A549 (cell line): ENCODE measurements around the gene HSD3B7. TPM values are rescaled to one million over a fixed set of nuclear protein-coding genes. Genes with fewer than 3 reads are reported as not detected.

Source experiments
- ATAC-seq, 2 experiments: fragments of 200-7000 bp in 1 of 2; fragments of >200 bp in 1 of 2; cut with Nextera tagmentation in 1 of 2; cut with Tn5 transposase in 1 of 2; 3 replicates each; pipeline versions ENCODE4 v1.8.0 to v1.9.1; 2018 to 2020; ENCODE audit warnings: mild to moderate bottlenecking in 1 of 2, moderate library complexity in 1 of 2
- CTCF ChIA-PET: fragments of 300-600 bp; sonication (Branson Sonifier 250); formaldehyde crosslinking; extraction: SDS; loops from one replicate; lab custom pipeline; 2021; ENCODE audit warnings: antibody characterized with exemption, inconsistent platforms; lab: Yijun Ruan, JAX
- POLR2A ChIA-PET: fragments of 350-600 bp; formaldehyde crosslinking; extraction: SDS; loops from one replicate; lab custom pipeline; 2021; ENCODE audit warnings: antibody characterized with exemption, inconsistent platforms; lab: Yijun Ruan, JAX
- DNase-seq, 2 experiments: peaks; one replicate each; pipeline versions ENCODE4 v3.0.0 to v3.0.0-alpha.2; 2011 to 2016; ENCODE audit warnings: low read depth in 1 of 2, low spot score in 1 of 2
- FAIRE-seq: peaks from 2 replicates; lab custom pipeline; 2011; peaks lifted over from hg19 to GRCh38; lab: Jason Lieb, UNC
- H3K27ac ChIP-seq, 2 experiments: fragments of >200 bp; sonication (Bioruptor Twin); formaldehyde crosslinking; 3 replicates each; pipeline ENCODE4 v1.5.1; 2016 to 2017
- H3K4me1 ChIP-seq: fragments of >200 bp; sonication (Bioruptor Twin); formaldehyde crosslinking; 3 replicates; pipeline ENCODE4 v1.6.1; 2016
- H3K4me2 ChIP-seq: fragments of >200 bp; sonication (Bioruptor Twin); formaldehyde crosslinking; 3 replicates; pipeline ENCODE4 v1.6.1; 2016
- H3K4me3 ChIP-seq: fragments of >200 bp; sonication (Bioruptor Twin); formaldehyde crosslinking; 3 replicates; pipeline ENCODE4 v1.5.1; 2016
- H3K9me3 ChIP-seq: fragments of >200 bp; sonication (Bioruptor Twin); formaldehyde crosslinking; 3 replicates; pipeline ENCODE4 v1.6.1; 2016
- BHLHE40 ChIP-seq: IDR thresholded peaks from 2 replicates; pipeline ENCODE4 v1.6.1; 2012; ENCODE audit warnings: low read depth, low read length, inconsistent platforms
- CBX8 ChIP-seq: fragments of 200-600 bp; sonication (generic); IDR thresholded peaks from 2 replicates; pipeline ENCODE4 v1.6.1; 2016
- CHD2 ChIP-seq: fragments of 150-350 bp; IDR thresholded peaks from 2 replicates; pipeline ENCODE4 v1.6.1; 2014; ENCODE audit warnings: low read length; ENCODE audit not compliant: partially characterized antibody
- CHD4 ChIP-seq: fragments of 200-600 bp; sonication (generic); IDR thresholded peaks from 2 replicates; pipeline ENCODE4 v1.6.1; 2016; ENCODE audit warnings: antibody characterized with exemption, mild to moderate bottlenecking, borderline replicate concordance
- EHF ChIP-seq: fragments of 250-450 bp; sonication (Bioruptor Pico); IDR thresholded peaks from 2 replicates; pipeline ENCODE4 v1.5.0; 2020; ENCODE audit warnings: mild to moderate bottlenecking
- FOSB ChIP-seq: fragments of 250-450 bp; sonication (Bioruptor Pico); IDR thresholded peaks from 2 replicates; pipeline ENCODE4 v1.5.0; 2020; ENCODE audit warnings: mild to moderate bottlenecking, moderate library complexity
- GATA3 ChIP-seq: IDR thresholded peaks from 2 replicates; pipeline ENCODE4 v1.6.1; 2012; ENCODE audit warnings: borderline replicate concordance
- HDAC2 ChIP-seq: fragments of 200-600 bp; sonication (generic); IDR thresholded peaks from 2 replicates; pipeline ENCODE4 v1.6.1; 2016
- HEYL ChIP-seq: fragments of 250-450 bp; sonication (Bioruptor Pico); IDR thresholded peaks from 2 replicates; pipeline ENCODE4 v1.8.0; 2021; ENCODE audit warnings: mild to moderate bottlenecking, moderate library complexity
- KDM5A ChIP-seq: fragments of 200-600 bp; sonication (generic); IDR thresholded peaks from 2 replicates; pipeline ENCODE4 v1.6.1; 2016; ENCODE audit warnings: antibody characterized with exemption, mild to moderate bottlenecking
- MAFK ChIP-seq: fragments of 450-650 bp; IDR thresholded peaks from 2 replicates; pipeline ENCODE4 v1.6.1; 2014; ENCODE audit not compliant: partially characterized antibody
- MAZ ChIP-seq: fragments of 150-350 bp; IDR thresholded peaks from 2 replicates; pipeline ENCODE4 v1.6.1; 2014; ENCODE audit warnings: antibody characterized with exemption, low read depth, low read length, borderline replicate concordance
- POLR2AphosphoS2 ChIP-seq: conservative IDR thresholded peaks from 2 replicates; pipeline ENCODE4 v1.6.1; 2012; ENCODE audit warnings: low read length, improper control_type of control experiment, inconsistent platforms
- RAD21 ChIP-seq, 2 experiments: fragments of >200 bp in 1 of 2; sonication (Bioruptor Twin) in 1 of 2; formaldehyde crosslinking in 1 of 2; IDR thresholded peaks in 1 of 2; conservative IDR thresholded peaks in 1 of 2; 2 replicates in 1 of 2; 3 replicates in 1 of 2; pipeline ENCODE4 v1.6.1; 2012 to 2018; ENCODE audit warnings: inconsistent platforms in 1 of 2
- RARB ChIP-seq: fragments of 250-450 bp; sonication (Bioruptor Pico); IDR thresholded peaks from 2 replicates; pipeline ENCODE4 v1.8.0; 2021; ENCODE audit warnings: mild to moderate bottlenecking, moderate library complexity
- RFX5 ChIP-seq: fragments of 450-650 bp; IDR thresholded peaks from 2 replicates; pipeline ENCODE4 v1.7.1; 2014; ENCODE audit warnings: antibody characterized with exemption, mild to moderate bottlenecking, moderate library complexity
- SREBF2 ChIP-seq: fragments of 450-650 bp; IDR thresholded peaks from 2 replicates; pipeline ENCODE4 v1.6.1; 2014; ENCODE audit warnings: mild to moderate bottlenecking, moderate library complexity
- TP53 ChIP-seq: fragments of 250-450 bp; sonication (Bioruptor Pico); IDR thresholded peaks from 2 replicates; pipeline ENCODE4 v1.5.0; 2021; ENCODE audit warnings: mild to moderate bottlenecking, moderate library complexity
- ZC3H11A ChIP-seq: fragments of 450-650 bp; IDR thresholded peaks from 2 replicates; pipeline ENCODE4 v1.6.1; 2014; ENCODE audit warnings: antibody characterized with exemption, mild to moderate bottlenecking
- ZFP36 ChIP-seq: fragments of 450-650 bp; IDR thresholded peaks from 2 replicates; pipeline ENCODE4 v1.6.1; 2014; ENCODE audit warnings: borderline replicate concordance; ENCODE audit not compliant: partially characterized antibody
- ZSCAN20 ChIP-seq: fragments of 250-450 bp; sonication (Bioruptor Pico); IDR thresholded peaks from 2 replicates; pipeline ENCODE4 v1.8.0; 2022; ENCODE audit warnings: mild to moderate bottlenecking, moderate library complexity
- WGBS: methylation state at CpG from one replicate; pipeline ENCODE4 v1.1.6; 2017; ENCODE audit errors: missing lambda C conversion rate; 5-methylcytosine and 5-hydroxymethylcytosine counted together
- polyA plus RNA-seq, 4 experiments: library from polyadenylated mRNA; depleted of rRNA in 3 of 4; stranded (reverse); fragments of >200 nt; fragmentation: RNase III in 1 of 4; extraction: RNeasy Plus Mini Kit Qiagen cat#74134 plus additional on column Dnase treatment in 1 of 4; gene quantifications; 2 replicates in 3 of 4; 3 replicates in 1 of 4; pipeline ENCODE4 v1.2.3, GENCODE V29; 2011 to 2017
- TF ChIP-seq, protein P1 (sequence below): fragments of 200-600 bp; sonication (generic); IDR thresholded peaks from 2 replicates; pipeline ENCODE4 v1.6.1; 2016; ENCODE audit warnings: antibody characterized with exemption, mild to moderate bottlenecking, moderate library complexity
- TF ChIP-seq, protein P2 (sequence below): fragments of >200 bp; sonication (Bioruptor Twin); formaldehyde crosslinking; IDR thresholded peaks from 3 replicates; pipeline ENCODE4 v1.6.1; 2016
- TF ChIP-seq, protein P3 (sequence below): fragments of 450-650 bp; IDR thresholded peaks from 2 replicates; pipeline ENCODE4 v1.6.1; 2014; ENCODE audit warnings: antibody characterized with exemption
- TF ChIP-seq, protein P4 (sequence below): IDR thresholded peaks from 2 replicates; pipeline ENCODE4 v1.6.1; 2012
- TF ChIP-seq, protein P5 (sequence below): IDR thresholded peaks from 2 replicates; pipeline ENCODE4 v1.6.1; 2012
- TF ChIP-seq, protein P6 (sequence below): fragments of >200 bp; sonication (Bioruptor Twin); formaldehyde crosslinking; IDR thresholded peaks from 2 replicates; pipeline ENCODE4 v1.6.1; 2016

The HSD3B7 gene
- polyA plus RNA-seq, 2 of the 4 experiments (the other 2 are of a cell fraction): 10.5 to 19.7 TPM

DNA sequence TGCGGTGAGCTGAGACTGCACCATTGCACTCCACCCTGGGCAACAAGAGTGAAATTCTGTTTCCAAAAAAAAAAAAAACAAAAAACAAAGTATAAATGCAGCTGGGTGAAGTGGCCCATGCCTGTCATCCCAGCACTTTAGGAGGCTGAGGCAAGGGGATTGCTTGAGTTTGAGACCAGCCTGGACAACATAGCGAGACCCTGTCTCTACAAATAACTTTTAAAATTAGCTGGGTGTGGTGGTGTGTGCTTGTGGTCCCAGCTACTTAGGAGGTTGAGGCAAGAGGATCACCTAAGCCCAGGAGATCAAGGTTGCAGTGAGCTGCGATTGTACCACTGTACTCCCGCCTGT lies 38.2 kb downstream of the HSD3B7 start:
- H3K27ac ChIP-seq: no peak overlapping the region
- no peak for ATAC-seq
- TF ChIP-seq RAD21 (conservative IDR thresholded peaks at IDR 0.05 in 1 of 2, IDR thresholded peaks at IDR 0.05 in 1 of 2): no peak
- TF ChIP-seq MAZ: no peak
- TF ChIP-seq GATA3: no peak
- no peak for TF ChIP-seq RFX5

DNA sequence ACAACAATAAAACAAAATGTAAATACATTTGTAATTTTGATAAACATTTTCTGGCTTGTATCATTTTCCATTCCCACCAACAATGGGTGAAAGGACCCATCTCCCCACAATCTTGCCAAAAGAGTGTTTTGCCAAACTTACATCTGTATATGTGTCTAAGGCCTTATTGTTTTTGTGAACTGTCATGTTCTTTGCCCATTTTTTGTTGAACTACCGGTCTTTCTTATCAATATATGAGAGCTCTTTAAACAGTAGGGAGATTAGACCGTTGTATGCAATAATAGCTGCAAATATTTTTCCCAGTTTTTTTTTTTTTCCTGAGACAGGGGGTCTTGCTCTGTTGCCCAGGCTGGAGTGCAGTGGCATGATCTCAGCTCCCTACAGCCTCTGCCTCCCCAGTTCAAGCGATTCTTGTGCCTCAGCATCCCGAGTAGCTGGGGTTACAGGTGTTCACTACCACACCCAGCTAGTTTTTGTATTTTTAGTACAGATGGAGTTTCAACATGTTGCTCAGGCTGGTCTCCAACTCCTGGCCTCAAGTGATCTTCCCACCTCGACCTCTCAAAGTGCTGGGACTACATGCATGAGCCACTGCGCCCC lies 38.7 kb downstream of the HSD3B7 start:
- ATAC-seq (no peak), FAIRE-seq (no peak), DNase-seq (no peak)
- WGBS: 54% methylated on average over 6 of the region's 6 CpGs
- no peak for TF ChIP-seq RARB (CRISPR knock-in tag)
- no peak for TF ChIP-seq TP53
- no peak for TF ChIP-seq ZFP36
- no peak for TF ChIP-seq SREBF2
- TF ChIP-seq BHLHE40: no peak
- no peak for TF ChIP-seq MAFK
- no peak for TF ChIP-seq HDAC2
- TF ChIP-seq CHD2: no peak
- TF ChIP-seq, protein P1, sequence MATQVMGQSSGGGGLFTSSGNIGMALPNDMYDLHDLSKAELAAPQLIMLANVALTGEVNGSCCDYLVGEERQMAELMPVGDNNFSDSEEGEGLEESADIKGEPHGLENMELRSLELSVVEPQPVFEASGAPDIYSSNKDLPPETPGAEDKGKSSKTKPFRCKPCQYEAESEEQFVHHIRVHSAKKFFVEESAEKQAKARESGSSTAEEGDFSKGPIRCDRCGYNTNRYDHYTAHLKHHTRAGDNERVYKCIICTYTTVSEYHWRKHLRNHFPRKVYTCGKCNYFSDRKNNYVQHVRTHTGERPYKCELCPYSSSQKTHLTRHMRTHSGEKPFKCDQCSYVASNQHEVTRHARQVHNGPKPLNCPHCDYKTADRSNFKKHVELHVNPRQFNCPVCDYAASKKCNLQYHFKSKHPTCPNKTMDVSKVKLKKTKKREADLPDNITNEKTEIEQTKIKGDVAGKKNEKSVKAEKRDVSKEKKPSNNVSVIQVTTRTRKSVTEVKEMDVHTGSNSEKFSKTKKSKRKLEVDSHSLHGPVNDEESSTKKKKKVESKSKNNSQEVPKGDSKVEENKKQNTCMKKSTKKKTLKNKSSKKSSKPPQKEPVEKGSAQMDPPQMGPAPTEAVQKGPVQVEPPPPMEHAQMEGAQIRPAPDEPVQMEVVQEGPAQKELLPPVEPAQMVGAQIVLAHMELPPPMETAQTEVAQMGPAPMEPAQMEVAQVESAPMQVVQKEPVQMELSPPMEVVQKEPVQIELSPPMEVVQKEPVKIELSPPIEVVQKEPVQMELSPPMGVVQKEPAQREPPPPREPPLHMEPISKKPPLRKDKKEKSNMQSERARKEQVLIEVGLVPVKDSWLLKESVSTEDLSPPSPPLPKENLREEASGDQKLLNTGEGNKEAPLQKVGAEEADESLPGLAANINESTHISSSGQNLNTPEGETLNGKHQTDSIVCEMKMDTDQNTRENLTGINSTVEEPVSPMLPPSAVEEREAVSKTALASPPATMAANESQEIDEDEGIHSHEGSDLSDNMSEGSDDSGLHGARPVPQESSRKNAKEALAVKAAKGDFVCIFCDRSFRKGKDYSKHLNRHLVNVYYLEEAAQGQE: no peak
- no peak for TF ChIP-seq ZC3H11A
- TF ChIP-seq, protein P2, sequence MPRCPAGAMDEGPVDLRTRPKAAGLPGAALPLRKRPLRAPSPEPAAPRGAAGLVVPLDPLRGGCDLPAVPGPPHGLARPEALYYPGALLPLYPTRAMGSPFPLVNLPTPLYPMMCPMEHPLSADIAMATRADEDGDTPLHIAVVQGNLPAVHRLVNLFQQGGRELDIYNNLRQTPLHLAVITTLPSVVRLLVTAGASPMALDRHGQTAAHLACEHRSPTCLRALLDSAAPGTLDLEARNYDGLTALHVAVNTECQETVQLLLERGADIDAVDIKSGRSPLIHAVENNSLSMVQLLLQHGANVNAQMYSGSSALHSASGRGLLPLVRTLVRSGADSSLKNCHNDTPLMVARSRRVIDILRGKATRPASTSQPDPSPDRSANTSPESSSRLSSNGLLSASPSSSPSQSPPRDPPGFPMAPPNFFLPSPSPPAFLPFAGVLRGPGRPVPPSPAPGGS: no peak
- TF ChIP-seq EHF (CRISPR knock-in tag): no peak
- no peak for TF ChIP-seq POLR2AphosphoS2
- H3K9me3 ChIP-seq: no peaks in the 10 kb centered on the region
- H3K27ac ChIP-seq: no peak overlapping the region
- ChIA-PET POLR2A (no interaction called here), CTCF (interaction anchor here (0.6 kb wide), 2 partner anchors 46 to 294 kb away, joined by 3 to 4 read pairs; no protein-coding TSS in a partner anchor)
- H3K4me3 ChIP-seq: no peak overlapping the region
- H3K4me1 ChIP-seq: no peaks in the 10 kb centered on the region
- no peak overlapping the region for H3K4me2 ChIP-seq

More for the DNA sequence above, 38.2 kb downstream of the HSD3B7 start:
- Histone ChIP-seq H3K4me3 (no peak overlapping the region), H3K4me1 (no peaks in the 10 kb centered on the region), H3K4me2 (no peak overlapping the region), H3K9me3 (no peaks in the 10 kb centered on the region)
- FAIRE-seq (no peak), DNase-seq (no peak)
- ChIA-PET POLR2A (interaction anchor here (0.6 kb wide), 1 partner anchor 24 kb away, joined by 3 read pairs; no protein-coding TSS in a partner anchor), CTCF (interaction anchor here (0.6 to 1.4 kb wide), 7 partner anchors 24 to 419 kb away, joined by 3 to 4 read pairs (median 3); partner anchors contain the start of gene ZNF843)
- 91% methylated on average over 4 of the region's 4 CpGs for WGBS

DNA sequence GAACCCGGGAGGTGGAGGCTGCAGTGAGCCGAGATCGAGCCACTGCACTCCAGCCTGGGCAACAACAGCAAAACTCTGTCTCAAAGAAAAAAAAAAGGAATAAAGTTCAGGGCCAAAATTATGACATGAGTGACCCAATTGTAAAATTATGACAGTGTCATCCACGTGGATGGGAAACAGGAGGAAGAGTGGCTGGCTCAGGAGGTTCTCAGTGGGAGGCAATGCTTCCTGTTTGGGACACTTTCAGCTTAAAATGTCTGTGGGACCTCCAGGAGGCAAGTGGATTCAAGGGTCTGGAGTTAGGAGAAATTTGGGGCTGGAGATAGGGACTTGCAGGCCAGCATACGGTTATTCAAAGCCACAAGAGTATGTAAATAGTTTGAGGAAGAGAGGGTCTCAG lies 40.3 kb downstream of the HSD3B7 start:
- DNase-seq (no peak), ATAC-seq (no peak), FAIRE-seq (no peak)
- no peaks in the 10 kb centered on the region for H3K9me3 ChIP-seq
- CTCF ChIA-PET: interaction anchor here (2.0 kb wide), 2 partner anchors 40 to 132 kb away, joined by 5 to 8 read pairs; partner anchors contain the start of gene HSD3B7
- no peaks in the 10 kb centered on the region for H3K4me1 ChIP-seq
- no peak overlapping the region for H3K4me2 ChIP-seq
- no peak overlapping the region for H3K27ac ChIP-seq
- POLR2A ChIA-PET: no interaction called here
- WGBS: 86% methylated on average over 5 of the region's 5 CpGs
- H3K4me3 ChIP-seq: no peak overlapping the region
- no peak for TF ChIP-seq FOSB (CRISPR knock-in tag)
- no peak for TF ChIP-seq GATA3
- TF ChIP-seq TP53: no peak
- TF ChIP-seq, protein P3, sequence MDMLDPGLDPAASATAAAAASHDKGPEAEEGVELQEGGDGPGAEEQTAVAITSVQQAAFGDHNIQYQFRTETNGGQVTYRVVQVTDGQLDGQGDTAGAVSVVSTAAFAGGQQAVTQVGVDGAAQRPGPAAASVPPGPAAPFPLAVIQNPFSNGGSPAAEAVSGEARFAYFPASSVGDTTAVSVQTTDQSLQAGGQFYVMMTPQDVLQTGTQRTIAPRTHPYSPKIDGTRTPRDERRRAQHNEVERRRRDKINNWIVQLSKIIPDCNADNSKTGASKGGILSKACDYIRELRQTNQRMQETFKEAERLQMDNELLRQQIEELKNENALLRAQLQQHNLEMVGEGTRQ: no peak
- TF ChIP-seq ZSCAN20: no peak
- TF ChIP-seq, protein P4, sequence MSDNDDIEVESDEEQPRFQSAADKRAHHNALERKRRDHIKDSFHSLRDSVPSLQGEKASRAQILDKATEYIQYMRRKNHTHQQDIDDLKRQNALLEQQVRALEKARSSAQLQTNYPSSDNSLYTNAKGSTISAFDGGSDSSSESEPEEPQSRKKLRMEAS: no peak
- TF ChIP-seq HEYL (CRISPR knock-in tag): no peak
- TF ChIP-seq MAZ: no peak
- no peak for TF ChIP-seq CHD4
- TF ChIP-seq CBX8: no peak
- TF ChIP-seq, protein P5, sequence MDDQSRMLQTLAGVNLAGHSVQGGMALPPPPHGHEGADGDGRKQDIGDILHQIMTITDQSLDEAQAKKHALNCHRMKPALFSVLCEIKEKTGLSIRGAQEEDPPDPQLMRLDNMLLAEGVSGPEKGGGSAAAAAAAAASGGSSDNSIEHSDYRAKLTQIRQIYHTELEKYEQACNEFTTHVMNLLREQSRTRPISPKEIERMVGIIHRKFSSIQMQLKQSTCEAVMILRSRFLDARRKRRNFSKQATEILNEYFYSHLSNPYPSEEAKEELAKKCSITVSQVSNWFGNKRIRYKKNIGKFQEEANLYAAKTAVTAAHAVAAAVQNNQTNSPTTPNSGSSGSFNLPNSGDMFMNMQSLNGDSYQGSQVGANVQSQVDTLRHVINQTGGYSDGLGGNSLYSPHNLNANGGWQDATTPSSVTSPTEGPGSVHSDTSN: no peak
- no peak for TF ChIP-seq KDM5A
- TF ChIP-seq, protein P6, sequence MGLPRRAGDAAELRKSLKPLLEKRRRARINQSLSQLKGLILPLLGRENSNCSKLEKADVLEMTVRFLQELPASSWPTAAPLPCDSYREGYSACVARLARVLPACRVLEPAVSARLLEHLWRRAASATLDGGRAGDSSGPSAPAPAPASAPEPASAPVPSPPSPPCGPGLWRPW: no peak
- no peak for TF ChIP-seq ZC3H11A
- TF ChIP-seq EHF (CRISPR knock-in tag): no peak
